GM18858 (cell line): ENCODE results near the gene OR6C76.
"Not testable (repeated sequence)": the region's sequence is repeated elsewhere in the genome, so short reads cannot be mapped to it uniquely, and the experiment has no call there.

Experiments
- ATAC-seq: cut with Tn5 transposase; IDR thresholded peaks from one replicate; pipeline ENCODE4 v1.9.1; 2021; ENCODE audit not compliant: unreplicated experiment

The OR6C76 gene

DNA sequence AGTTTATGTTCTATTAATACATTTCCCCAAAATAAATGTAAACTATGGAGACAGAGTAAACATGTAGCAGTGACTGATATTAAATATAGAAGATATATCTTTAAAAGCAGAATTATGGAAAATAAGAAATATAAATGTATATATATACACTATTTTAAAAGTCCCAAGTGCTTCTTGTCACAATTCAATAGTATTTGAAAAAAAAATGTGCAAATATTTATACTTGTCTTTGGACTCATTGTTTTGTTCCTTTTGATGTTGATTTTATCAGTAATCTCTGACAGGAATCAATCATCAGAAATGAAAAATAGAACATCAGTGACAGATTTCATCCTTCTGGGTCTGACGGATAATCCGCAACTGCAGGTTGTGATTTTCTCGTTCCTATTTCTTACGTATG lies at the start of gene OR6C76:
Gene OR6C76 (plus strand): TSS at position 301 of the 400 bp plus-strand sequence. CDS start 0 bp downstream, at position 301.
- no peak for ATAC-seq

GRCh38 chr12:55385891-55386290 lies 40.2 kb upstream of the OR6C76 start:
- no peak for ATAC-seq

- ATAC-seq = no peak
Measured at GRCh38 chr12:55392032-55392795, 33.8 kb upstream of the OR6C76 start.

DNA sequence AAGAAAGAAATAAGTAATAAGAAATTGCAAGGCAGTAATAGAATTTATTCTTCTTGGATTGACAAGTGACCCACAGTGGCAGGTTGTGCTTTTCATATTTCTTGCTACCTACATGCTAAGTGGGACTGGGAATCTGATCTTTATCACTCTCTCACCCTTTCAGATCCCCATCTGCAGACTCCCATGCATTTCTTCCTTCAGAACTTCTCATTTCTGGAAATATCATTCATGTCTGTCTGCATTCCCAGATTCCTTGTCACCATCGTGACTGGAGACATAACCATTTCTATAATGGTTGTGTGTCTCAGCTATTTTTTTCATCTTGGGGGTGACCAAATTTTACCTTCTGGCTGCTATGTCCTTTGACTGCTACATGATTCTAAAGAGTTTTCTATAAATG lies 29.7 kb upstream of the OR6C76 start:
- ATAC-seq = no peak

DNA sequence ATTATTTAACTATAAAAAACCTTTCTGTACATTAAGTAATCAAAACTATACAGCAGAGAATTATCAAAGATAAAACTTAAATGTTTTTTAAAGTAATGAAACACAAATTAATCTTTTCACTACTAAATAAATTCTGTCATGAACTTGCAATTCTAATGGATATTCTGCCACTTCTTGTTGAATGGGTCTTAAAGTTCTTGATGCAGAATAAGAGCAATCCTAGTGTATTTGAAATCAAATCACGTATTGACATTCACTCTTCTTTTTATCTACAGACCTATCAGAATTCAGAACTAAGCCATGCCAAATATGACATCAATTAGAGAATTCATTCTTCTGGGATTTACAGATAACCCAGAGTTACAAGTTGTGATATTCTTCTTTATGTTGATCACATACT lies 25.8 kb upstream of the OR6C76 start, which contains the start of gene OR6C65:
Gene OR6C65 (plus strand): TSS at position 301 of the 400 bp plus-strand sequence. CDS start 0 bp downstream, at position 301.
- ATAC-seq = no peak

GRCh38 chr12:55407866-55408265 lies 18.2 kb upstream of the OR6C76 start:
- ATAC-seq = no peak

GRCh38 chr12:55409133-55409532 lies 16.9 kb upstream of the OR6C76 start:
- ATAC-seq = not testable (repeated sequence)

DNA sequence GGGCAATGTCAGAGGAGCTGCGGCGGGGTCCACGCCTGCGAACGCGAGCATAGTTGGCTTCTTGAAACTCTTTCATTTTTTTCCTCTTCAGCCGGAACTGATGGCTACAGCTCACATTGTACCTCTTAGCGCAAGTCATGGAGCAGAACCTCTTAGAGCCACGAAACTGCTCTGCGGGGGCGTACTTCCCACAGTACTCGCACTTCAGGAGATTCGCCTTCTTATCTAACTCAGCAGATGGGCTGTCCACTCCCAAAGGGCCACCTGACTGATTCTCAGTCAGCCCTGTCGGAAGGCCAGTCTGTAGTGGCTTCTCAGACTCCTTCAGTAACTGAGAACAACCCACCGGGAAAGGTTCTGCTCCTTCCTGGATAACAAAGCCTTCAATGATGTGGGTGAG lies 13.9 kb upstream of the OR6C76 start:
- ATAC-seq = not testable (repeated sequence)

GRCh38 chr12:55413498-55414388 lies 12.3 kb upstream of the OR6C76 start:
- ATAC-seq = not testable (repeated sequence)

- not testable (repeated sequence) for ATAC-seq
Measured at GRCh38 chr12:55414396-55414823, 11.6 kb upstream of the OR6C76 start.

GRCh38 chr12:55414889-55415288 lies 11.2 kb upstream of the OR6C76 start:
- ATAC-seq = not testable (repeated sequence)

DNA sequence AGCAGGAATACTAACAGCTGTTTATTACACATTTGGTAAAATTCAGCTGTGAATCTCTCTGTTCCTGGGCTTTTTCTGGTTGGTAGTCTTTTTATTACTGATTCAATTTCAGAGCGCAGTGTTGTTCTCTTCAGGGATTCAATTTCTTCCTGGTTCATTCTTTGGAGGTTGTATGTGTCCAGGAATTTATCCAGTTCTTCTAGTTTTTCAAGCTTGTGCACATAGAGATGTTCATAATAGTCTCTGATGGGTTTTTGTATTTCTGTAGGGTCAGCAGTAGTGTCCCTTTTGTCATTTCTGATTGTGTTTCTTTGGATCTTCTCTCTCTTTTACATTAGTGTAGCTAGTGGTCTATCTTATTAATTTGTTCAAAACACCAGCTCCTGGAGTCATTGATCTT lies 9.1 kb upstream of the OR6C76 start:
- ATAC-seq = no peak

DNA sequence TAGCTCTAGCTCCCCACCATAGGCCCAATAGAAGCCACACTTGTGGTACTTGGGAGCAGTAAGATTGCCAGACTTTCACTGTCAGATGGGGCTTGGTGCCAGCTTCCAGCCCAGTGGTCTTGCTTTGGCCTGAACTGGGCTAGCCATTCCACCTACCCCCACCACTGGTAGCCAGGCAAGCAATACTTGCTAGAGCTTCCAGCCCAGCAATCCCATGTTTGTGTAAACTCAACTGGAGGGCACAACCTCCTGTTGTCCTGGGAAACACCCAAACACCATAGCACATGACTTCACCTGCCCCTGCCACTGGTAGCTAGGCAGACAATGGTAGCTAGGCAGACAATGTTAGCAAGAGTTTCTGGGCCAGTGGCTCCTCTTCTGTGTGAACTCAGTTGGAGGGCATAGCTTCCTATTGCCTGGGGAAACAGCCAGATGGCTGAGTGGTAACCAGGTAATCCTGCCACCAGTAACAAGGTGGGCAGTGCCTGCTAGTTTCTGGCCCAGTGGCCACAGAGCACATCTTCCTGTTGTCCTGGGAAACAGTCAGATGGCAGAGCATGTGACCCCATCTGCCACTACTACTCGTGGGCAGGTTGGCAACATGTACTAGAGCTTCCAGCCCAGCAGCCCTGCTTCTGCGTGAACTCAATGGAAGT lies 5.6 kb upstream of the OR6C76 start:
- no peak for ATAC-seq

DNA sequence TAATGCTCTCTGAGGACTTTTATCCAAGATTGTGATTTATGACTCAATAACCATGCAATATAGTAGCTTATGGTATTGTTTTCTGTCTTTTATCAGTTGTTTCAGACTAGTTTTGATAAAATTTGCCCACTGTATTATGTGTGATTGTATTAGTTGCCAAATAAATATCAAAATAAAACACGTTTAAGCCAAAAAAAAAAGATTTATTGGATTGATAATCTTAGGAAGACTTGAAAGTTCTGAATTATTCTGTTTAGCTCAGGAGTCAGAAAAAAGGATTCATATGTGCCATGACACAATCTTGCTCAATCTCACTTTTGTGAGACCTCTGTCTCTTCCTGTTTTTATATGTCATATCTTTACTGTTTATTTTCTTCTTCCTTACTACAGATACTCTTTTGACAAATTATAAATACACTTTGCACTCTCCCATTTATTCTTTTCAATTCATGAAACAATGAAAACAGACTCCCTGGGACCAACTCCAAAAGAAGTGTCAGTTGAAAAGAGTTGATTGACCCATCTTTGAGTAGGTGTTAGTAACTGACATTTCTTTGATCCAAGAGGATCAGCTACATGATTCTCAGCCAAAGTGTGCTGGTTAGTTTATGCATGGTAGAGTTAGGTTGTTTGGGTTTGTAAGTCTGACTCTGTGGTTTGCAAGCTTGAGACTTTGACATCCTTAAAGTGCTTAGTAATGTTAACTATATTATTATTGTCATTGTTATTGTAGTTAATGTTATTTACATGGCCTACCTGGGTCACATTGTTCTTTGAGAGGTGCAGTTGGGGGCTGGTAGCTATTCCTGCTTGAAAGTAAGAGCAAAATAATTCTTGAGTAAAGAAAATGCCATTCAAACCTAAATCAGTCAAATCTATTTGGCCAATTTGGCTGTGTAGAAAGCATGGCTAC lies 2.5 kb downstream of the OR6C76 start:
- ATAC-seq = no peak

GRCh38 chr12:55441233-55441632 lies 15.2 kb downstream of the OR6C76 start:
- ATAC-seq = not testable (repeated sequence)

- no peak for ATAC-seq
Measured at GRCh38 chr12:55443776-55444175, 17.7 kb downstream of the OR6C76 start, which contains the start of gene OR6C2. Gene OR6C2, plus strand, starts transcription at chr12:55444076. Its CDS starts 8,138 bp downstream, at chr12:55452214.

GRCh38 chr12:55445357-55445756 lies 19.3 kb downstream of the OR6C76 start:
- no peak for ATAC-seq

- ATAC-seq = no peak
Measured at GRCh38 chr12:55446326-55446725, 20.3 kb downstream of the OR6C76 start.

GRCh38 chr12:55448825-55449224 lies 22.8 kb downstream of the OR6C76 start:
- ATAC-seq = no peak

GRCh38 chr12:55464926-55465325 lies 38.9 kb downstream of the OR6C76 start:
- not testable (repeated sequence) for ATAC-seq
